ENCODE measurements around the gene ETV4. TPM values are rescaled to one million over a fixed set of nuclear protein-coding genes. Genes with fewer than 3 reads are reported as not detected.
A peak's percentile ranks its signal among the peaks of the same experiment; 100 is the strongest.

ETV4 gene
- total RNA-seq, 1 experiment from 2014 or later = 85.6 TPM

GRCh38 chr17:43540821-43541674, 5.1 kb downstream of the ETV4 start:
- CTCF ChIA-PET = interaction anchor here (0.7 kb wide), 2 partner anchors 14 to 18 kb away, joined by 3 to 4 read pairs; no protein-coding TSS in a partner anchor
- Mint-ChIP-seq H3K4me1 (ENCODE audit: low read depth, unreplicated experiment) (peaks cover 43% of the 10 kb centered on the region), H3K4me3 (ENCODE audit: low read depth, unreplicated experiment) (no peak overlapping the region), H3K36me3 (ENCODE audit: insufficient read depth, unreplicated experiment) (peaks cover 40% of the 10 kb centered on the region), H3K27ac (ENCODE audit: unreplicated experiment) (no peak overlapping the region), H3K9me3 (ENCODE audit: low read depth, unreplicated experiment) (no peaks in the 10 kb centered on the region), H3K27me3 (ENCODE audit: unreplicated experiment) (no peaks in the 10 kb centered on the region)
- intact Hi-C loops (cut with micrococcal nuclease; ENCODE audit: unreplicated experiment) = no loop called here
- no TSS peak for BruUV-seq (replicated peaks)
- no peak for TF ChIP-seq CTCF (IDR thresholded peaks at IDR 0.05; ENCODE audit: unreplicated experiment)
- no peak for DNase-seq

- TF ChIP-seq CTCF (IDR thresholded peaks at IDR 0.05; ENCODE audit: unreplicated experiment) = no peak
- no peak overlapping the region for H3K27ac Mint-ChIP-seq (ENCODE audit: unreplicated experiment)
- H3K9me3 Mint-ChIP-seq (ENCODE audit: low read depth, unreplicated experiment) = no peaks in the 10 kb centered on the region
- CTCF ChIA-PET = interaction anchor here (1.0 to 1.2 kb wide), 2 partner anchors 10 to 52 kb away, joined by 3 read pairs; partner anchors contain the start of genes DHX8 and ETV4
- no TSS peak for BruUV-seq (replicated peaks)
- peaks cover 34% of the 10 kb centered on the region for H3K36me3 Mint-ChIP-seq (ENCODE audit: insufficient read depth, unreplicated experiment)
- no peaks in the 10 kb centered on the region for H3K27me3 Mint-ChIP-seq (ENCODE audit: unreplicated experiment)
- H3K4me1 Mint-ChIP-seq (ENCODE audit: low read depth, unreplicated experiment) = peaks cover 13% of the 10 kb centered on the region
- no peak for DNase-seq
- H3K4me3 Mint-ChIP-seq (ENCODE audit: low read depth, unreplicated experiment) = no peak overlapping the region
- intact Hi-C loops (cut with micrococcal nuclease; ENCODE audit: unreplicated experiment) = no loop called here
Measured at GRCh38 chr17:43536236-43536992, 9.7 kb downstream of the ETV4 start.

- CTCF ChIA-PET = no interaction called here
- Mint-ChIP-seq H3K27me3 (ENCODE audit: unreplicated experiment) (no peaks in the 10 kb centered on the region), H3K27ac (ENCODE audit: unreplicated experiment) (no peak overlapping the region), H3K4me1 (ENCODE audit: low read depth, unreplicated experiment) (peaks cover 13% of the 10 kb centered on the region), H3K36me3 (ENCODE audit: insufficient read depth, unreplicated experiment) (peaks cover 39% of the 10 kb centered on the region), H3K9me3 (ENCODE audit: low read depth, unreplicated experiment) (no peaks in the 10 kb centered on the region), H3K4me3 (ENCODE audit: low read depth, unreplicated experiment) (no peak overlapping the region)
- no peak for TF ChIP-seq CTCF (IDR thresholded peaks at IDR 0.05; ENCODE audit: unreplicated experiment)
- no TSS peak for BruUV-seq (replicated peaks)
- no peak for DNase-seq
- intact Hi-C loops (cut with micrococcal nuclease; ENCODE audit: unreplicated experiment) = no loop called here
Measured at GRCh38 chr17:43534909-43535308, 11.2 kb downstream of the ETV4 start.

GRCh38 chr17:43533699-43534098, 12.4 kb downstream of the ETV4 start:
- Mint-ChIP-seq H3K36me3 (ENCODE audit: insufficient read depth, unreplicated experiment) (peaks cover 46% of the 10 kb centered on the region), H3K4me3 (ENCODE audit: low read depth, unreplicated experiment) (no peak overlapping the region), H3K27ac (ENCODE audit: unreplicated experiment) (no peak overlapping the region), H3K9me3 (ENCODE audit: low read depth, unreplicated experiment) (no peaks in the 10 kb centered on the region), H3K4me1 (ENCODE audit: low read depth, unreplicated experiment) (peaks cover 19% of the 10 kb centered on the region), H3K27me3 (ENCODE audit: unreplicated experiment) (no peaks in the 10 kb centered on the region)
- no peak for DNase-seq
- no TSS peak for BruUV-seq (replicated peaks)
- CTCF ChIA-PET = interaction anchor here (0.7 kb wide), 1 partner anchor 615 kb away, joined by 4 read pairs; no protein-coding TSS in a partner anchor
- peak; percentile 10 for TF ChIP-seq CTCF (IDR thresholded peaks at IDR 0.05; ENCODE audit: unreplicated experiment)
- intact Hi-C loops (cut with micrococcal nuclease; ENCODE audit: unreplicated experiment) = no loop called here
